IgD-negative memory B cell (primary cell): Measurements from ENCODE around the gene FGF11. TPM values are rescaled to one million over a fixed set of nuclear protein-coding genes. Genes with fewer than 3 reads are reported as not detected.

ENCODE experiments used
- H3K27ac Mint-ChIP-seq, 3 donors: one replicate each; pipeline ENCODE4 v1.8.0; 2020 to 2022; ENCODE audit warnings: mild to moderate bottlenecking in 3 of 3, mixed read lengths in 3 of 3, moderate library complexity in 1 of 3
- H3K27me3 Mint-ChIP-seq: one replicate; pipeline ENCODE4 v1.8.0; 2021; ENCODE audit warnings: mixed read lengths
- H3K36me3 Mint-ChIP-seq: one replicate; pipeline ENCODE4 v1.8.0; 2020; ENCODE audit warnings: mild to moderate bottlenecking, mixed read lengths
- H3K4me1 Mint-ChIP-seq, 3 donors: one replicate each; pipeline ENCODE4 v1.8.0; 2020 to 2022; ENCODE audit warnings: mixed read lengths in 3 of 3, mild to moderate bottlenecking in 1 of 3
- H3K4me3 Mint-ChIP-seq, 4 donors: one replicate each; pipeline ENCODE4 v1.8.0; 2020 to 2022; ENCODE audit warnings: mild to moderate bottlenecking in 4 of 4, mixed read lengths in 4 of 4, moderate library complexity in 3 of 4
- H3K9me3 Mint-ChIP-seq, 3 donors: one replicate each; pipeline ENCODE4 v1.8.0; 2020 to 2021; ENCODE audit warnings: mixed read lengths in 3 of 3, mild to moderate bottlenecking in 1 of 3
- polyA plus RNA-seq: library from polyadenylated mRNA; unstranded; fragments of 300-500 nt; fragmentation: Illumina TruSeq; gene quantifications from one replicate; pipeline ENCODE4 v1.2.3, GENCODE V29; 2021

The FGF11 gene
- polyA plus RNA-seq, 1 donor from 2014 or later, result not detected

DNA sequence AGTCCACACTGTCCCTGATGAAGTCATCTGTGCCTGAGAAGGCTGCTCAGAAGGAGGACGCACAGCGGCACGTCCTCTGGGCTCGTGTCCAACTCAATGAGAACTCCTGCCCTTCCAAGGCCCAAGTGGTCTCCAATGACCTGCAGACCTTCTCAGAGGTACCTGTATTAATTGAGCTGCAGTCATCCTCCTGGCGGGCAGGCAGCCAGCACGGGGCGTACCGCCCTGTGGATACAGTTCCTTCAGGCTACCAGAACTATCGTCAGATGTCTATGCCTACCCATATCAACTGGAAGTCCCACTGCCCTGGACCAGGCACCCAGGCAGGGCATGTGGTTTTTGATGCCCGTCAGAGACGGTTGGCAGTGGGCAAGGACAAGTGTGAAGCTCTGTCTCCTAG, 7.0 kb upstream of the FGF11 start:
- Mint-ChIP-seq H3K27me3 (no peaks in the 10 kb centered on the region), H3K4me1 (peaks cover 0 to 11% (median 9%) of the 10 kb centered on the region in 3 donors), H3K9me3 (no peaks in the 10 kb centered on the region), H3K4me3 (peak overlapping the region in 1 of 4 donors; percentile 62), H3K36me3 (no peaks in the 10 kb centered on the region), H3K27ac (no peak overlapping the region)

DNA sequence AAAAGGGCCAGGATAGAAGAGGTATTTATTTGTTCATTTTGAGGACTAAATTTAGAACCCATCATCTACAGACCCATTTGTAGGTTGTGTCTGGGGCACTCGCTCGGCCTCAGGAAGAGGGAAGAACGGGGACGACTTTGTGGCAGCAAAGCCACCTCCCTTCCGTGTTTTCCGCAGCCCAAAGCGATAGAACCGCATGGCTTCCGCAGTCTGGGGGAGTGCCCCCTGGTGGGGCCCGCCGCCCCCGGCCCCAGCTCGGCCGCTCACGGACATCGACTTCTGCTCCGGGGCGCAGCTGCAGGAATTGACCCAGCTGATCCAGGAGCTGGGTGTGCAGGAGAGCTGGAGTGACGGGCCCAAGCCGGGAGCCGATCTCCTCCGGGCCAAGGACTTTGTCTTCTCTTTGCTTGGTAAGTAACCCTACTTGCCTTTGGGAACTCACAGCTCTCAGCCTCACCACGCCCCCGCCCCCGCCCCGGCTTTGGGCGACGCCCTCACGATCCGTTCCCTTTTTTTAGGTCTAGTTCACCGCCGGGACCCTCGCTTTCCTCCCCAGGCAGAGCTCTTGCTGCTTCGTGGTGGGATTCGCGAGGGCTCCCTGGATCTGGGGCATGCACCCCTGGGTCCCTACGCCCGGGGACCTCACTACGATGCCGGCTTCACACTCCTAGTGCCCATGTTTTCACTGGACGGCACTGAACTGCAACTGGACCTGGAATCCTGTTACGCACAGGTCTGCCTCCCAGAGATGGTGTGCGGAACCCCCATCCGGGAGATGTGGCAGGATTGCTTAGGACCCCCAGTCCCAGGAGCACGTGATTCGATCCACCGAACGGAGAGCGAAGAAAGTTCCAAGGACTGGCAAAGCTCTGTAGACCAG, 3.4 kb upstream of the FGF11 start:
- H3K27me3 Mint-ChIP-seq, result peaks cover 25% of the 10 kb centered on the region
- H3K4me1 Mint-ChIP-seq, result peaks cover 18 to 30% (median 21%) of the 10 kb centered on the region in 3 donors
- H3K36me3 Mint-ChIP-seq, result peaks cover 4% of the 10 kb centered on the region
- H3K9me3 Mint-ChIP-seq, result no peaks in the 10 kb centered on the region
- peak overlapping the region; percentile 88 to 95 (median 94) for H3K4me3 Mint-ChIP-seq
- peak overlapping the region; percentile 84 to 98 (median 93) for H3K27ac Mint-ChIP-seq

DNA sequence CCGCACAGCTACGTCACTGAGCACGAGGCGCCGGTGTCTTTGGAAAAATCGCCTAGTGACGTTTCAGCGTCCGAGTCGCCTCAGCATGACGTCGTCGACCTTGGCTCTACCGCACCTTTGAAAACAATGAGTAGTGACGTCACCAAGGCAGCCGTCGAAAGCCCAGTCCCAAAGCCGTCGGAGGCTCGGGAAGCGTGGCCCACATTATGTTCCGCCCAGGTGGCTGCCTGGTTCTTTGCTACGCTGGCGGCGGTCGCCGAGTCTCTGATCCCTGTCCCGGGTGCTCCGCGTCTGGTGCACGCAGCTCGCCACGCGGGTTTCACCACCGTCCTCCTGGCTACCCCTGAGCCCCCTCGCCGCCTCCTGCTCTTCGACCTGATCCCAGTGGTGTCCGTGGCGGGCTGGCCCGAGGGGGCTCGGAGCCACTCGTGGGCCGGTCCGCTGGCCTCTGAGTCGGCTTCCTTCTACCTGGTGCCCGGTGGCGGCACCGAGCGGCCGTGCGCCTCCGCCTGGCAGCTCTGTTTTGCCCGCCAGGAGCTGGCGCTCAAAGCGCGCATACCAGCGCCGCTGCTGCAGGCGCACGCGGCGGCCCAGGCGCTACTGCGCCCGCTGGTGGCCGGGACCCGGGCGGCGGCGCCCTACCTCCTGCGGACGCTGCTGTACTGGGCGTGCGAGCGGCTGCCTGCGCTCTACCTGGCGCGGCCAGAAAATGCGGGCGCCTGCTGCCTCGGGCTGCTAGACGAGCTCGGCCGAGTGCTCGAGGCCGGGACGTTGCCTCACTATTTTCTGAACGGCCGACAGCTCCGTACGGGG, 2.5 kb upstream of the FGF11 start:
- peaks cover 29% of the 10 kb centered on the region for H3K27me3 Mint-ChIP-seq
- no peaks in the 10 kb centered on the region for H3K9me3 Mint-ChIP-seq
- H3K4me1 Mint-ChIP-seq, result peaks cover 18 to 30% (median 21%) of the 10 kb centered on the region in 3 donors
- peak overlapping the region; percentile 84 to 98 (median 93) for H3K27ac Mint-ChIP-seq
- peaks cover 4% of the 10 kb centered on the region for H3K36me3 Mint-ChIP-seq
- H3K4me3 Mint-ChIP-seq, result peak overlapping the region; percentile 88 to 95 (median 94)

DNA sequence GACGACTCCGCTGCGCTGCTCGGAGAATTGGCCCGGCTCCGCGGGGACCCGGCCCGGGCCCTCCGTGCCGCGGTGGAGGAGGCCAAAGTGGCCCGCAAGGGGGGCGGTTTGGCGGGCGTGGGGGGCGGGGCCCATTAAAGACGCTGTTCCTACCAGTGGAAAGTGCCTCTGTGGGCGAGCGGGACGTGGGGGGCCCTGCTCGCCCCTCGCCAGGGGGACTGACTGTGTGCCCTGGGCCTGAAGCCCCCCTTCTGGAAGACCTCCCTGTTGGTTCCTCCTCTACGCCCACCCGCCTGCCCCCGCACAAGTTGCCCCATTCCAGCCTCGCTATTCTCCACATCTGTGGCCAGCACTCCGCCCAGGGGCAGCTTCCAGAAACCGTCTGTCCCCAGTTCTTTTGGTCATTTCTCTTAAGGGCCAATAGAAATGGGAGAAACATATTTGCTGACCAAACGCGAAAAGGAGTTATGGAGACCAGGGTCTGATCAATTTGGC, 1.9 kb upstream of the FGF11 start:
- Mint-ChIP-seq H3K27ac (peak overlapping the region; percentile 35 to 72 (median 40)), H3K36me3 (peaks cover 4% of the 10 kb centered on the region), H3K27me3 (peaks cover 33% of the 10 kb centered on the region), H3K4me1 (peaks cover 18 to 30% (median 21%) of the 10 kb centered on the region in 3 donors), H3K4me3 (peak overlapping the region; percentile 45 to 93 (median 55)), H3K9me3 (no peaks in the 10 kb centered on the region)

DNA sequence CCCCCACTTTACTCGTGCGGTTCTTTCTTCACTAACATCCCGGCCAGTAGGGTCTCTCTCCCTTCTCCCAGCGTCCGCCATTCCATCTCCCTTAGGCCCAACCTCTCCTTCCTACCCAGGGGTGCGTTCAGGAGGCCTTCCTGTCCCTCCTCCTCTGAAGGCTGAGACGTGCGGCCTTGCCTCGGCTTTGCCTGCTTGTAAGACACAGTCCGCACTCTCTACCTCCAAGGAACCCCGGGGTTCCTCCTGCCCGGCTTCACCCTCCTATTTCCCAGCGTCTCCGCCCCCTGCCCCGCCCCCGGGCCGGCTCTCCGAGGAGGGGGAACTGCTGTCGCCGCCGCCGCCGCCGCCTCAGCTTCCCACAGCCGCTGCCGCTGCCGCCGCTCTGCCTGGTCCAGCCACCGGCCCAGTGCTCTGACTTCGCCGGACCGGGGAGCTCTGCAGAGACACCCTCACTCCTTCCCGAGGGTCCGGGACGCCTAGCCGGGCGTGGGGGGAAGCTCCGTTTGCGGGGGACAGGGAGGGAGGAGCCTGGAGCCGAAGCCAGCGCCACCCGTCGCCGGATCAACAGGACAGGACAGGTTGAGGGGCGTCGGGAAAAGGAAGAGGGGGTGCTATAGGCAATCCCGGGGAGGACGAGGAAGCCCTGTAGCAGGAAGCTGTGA, 1.2 kb upstream of the FGF11 start:
- peak overlapping the region; percentile 55 to 93 (median 63) for H3K4me3 Mint-ChIP-seq
- peaks cover 4% of the 10 kb centered on the region for H3K36me3 Mint-ChIP-seq
- H3K27ac Mint-ChIP-seq, result peak overlapping the region; percentile 35 to 72 (median 40)
- peaks cover 38% of the 10 kb centered on the region for H3K27me3 Mint-ChIP-seq
- H3K4me1 Mint-ChIP-seq, result peaks cover 18 to 30% (median 21%) of the 10 kb centered on the region in 3 donors
- H3K9me3 Mint-ChIP-seq, result no peaks in the 10 kb centered on the region

DNA sequence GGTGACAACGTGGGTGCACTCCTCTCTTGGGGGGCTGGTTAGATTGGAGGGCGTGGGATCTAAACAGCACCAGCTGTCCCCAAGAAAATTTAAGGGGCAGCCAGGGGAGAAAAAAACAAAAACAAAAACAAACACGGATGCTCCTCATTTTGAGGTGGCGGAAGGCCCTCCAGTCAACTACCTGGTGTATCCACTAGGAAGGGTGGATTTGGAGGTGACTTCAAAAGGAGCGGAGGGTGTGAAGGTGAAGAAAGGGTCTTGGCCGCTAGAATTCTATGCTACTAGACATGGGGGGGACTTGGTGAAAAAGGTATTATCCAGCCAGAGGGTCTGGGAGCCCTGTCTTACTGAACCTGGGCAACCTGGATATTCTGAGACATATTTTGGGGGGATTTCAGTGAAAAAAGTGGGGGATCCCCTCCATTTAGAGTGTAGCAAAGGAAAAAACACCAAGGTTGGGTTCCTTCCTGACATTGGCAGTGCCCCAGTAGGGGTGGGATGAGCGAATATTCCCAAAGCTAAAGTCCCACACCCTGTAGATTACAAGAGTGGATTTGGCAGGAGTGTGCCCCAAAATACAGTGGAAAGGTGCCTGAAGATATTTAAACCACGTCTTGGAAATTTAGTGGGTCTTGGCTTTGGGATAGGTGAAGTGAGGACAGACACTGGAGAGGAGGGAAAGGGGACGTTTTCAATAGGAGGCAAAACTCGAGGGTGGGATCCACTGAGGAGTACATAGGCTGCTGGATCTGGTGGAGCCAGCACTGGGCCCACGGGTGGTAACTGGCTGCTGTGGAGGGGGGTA, 454 bp upstream of the FGF11 start:
- Mint-ChIP-seq H3K27ac (peak overlapping the region in 1 of 3 donors; percentile 72), H3K27me3 (peaks cover 43% of the 10 kb centered on the region), H3K9me3 (no peaks in the 10 kb centered on the region), H3K36me3 (peaks cover 4% of the 10 kb centered on the region), H3K4me3 (peak overlapping the region; percentile 10 to 93 (median 58)), H3K4me1 (peaks cover 21 to 30% (median 21%) of the 10 kb centered on the region in 3 donors)

DNA sequence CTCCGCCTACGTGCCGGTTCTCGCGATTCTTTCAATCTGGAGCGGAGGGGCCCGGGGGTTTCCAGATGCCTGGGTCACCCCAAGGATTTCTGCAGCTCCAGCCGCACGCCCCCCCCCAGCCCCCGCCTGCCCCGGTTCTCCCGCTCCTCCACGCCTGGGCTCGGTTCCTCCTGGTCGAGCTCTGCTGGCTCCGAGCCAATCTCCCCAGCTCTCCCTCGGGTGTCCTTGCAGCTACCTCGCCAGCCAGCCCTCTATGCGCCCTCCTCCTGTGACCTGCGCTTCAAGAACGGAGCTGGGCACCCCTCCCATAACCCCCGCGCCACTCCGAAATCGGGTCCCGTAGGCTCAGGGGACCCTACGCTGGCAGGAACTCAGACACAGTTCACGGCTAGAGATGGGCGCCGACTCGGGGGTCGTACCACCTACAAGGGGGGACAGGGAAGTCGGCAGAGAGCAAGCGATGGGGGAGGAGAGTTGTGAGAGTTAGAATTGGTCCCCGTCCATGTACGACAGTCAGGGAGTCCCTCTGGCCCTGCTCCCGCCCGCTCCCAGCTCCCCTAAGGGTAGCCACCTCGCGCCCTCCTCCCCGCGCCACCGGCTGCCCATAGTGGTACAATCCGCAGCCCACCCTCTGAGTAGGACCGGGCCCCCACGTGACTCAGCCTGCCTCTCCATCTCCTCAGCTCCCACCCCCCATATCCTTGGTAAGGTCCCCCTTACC, 961 bp downstream of the FGF11 start:
- peaks cover 4% of the 10 kb centered on the region for H3K36me3 Mint-ChIP-seq
- peak overlapping the region; percentile 41 to 88 (median 78) for H3K4me3 Mint-ChIP-seq
- peak overlapping the region in 2 of 3 donors; percentile 35 to 67 for H3K27ac Mint-ChIP-seq
- peaks cover 49% of the 10 kb centered on the region for H3K27me3 Mint-ChIP-seq
- H3K4me1 Mint-ChIP-seq, result peaks cover 18 to 27% (median 23%) of the 10 kb centered on the region in 3 donors
- no peaks in the 10 kb centered on the region for H3K9me3 Mint-ChIP-seq

DNA sequence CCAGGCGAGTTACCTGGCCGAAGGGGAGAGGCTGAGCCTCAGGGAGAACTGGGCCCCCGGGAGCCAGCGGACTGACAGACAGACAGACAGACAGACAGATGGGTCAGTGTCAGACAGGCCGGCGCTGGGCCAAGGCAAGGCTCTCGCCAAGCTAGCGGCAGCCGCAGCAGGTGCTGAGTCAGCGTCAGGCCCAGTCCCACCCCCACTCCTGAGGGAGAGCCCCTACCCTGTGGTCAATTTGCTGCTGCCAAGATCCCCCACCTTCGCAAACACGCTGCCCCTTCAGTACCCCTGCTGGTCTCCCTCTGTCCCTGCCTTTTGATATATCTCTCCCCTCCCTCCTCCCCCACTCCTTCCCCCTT, 1.5 kb downstream of the FGF11 start:
- Mint-ChIP-seq H3K4me1 (peaks cover 17 to 30% (median 28%) of the 10 kb centered on the region in 3 donors), H3K4me3 (peak overlapping the region in 1 of 4 donors; percentile 41)

DNA sequence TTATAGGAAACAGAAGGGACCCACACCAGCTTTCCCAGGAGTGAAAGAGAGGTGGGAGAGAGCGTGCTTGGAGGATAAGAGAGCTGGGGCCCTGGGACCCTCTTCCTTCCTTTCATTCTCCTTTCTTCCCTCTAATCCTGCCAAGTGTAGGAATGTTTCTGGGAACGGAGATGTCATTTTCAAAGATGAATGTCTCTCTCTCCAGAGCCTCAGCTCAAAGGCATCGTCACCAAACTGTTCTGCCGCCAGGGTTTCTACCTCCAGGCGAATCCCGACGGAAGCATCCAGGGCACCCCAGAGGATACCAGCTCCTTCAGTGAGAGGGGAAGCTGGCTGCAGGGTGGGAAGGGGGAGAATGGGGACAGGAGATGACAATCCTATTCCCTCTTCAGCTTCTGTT, 2.0 kb downstream of the FGF11 start:
- Mint-ChIP-seq H3K9me3 (peaks cover 0 to 2% (median 0%) of the 10 kb centered on the region in 3 donors), H3K4me3 (peak overlapping the region in 1 of 4 donors; percentile 10)

More for the DNA sequence above, 1.5 kb downstream of the FGF11 start:
- Mint-ChIP-seq H3K27ac (no peak overlapping the region), H3K9me3 (peaks cover 0 to 2% (median 0%) of the 10 kb centered on the region in 3 donors), H3K36me3 (peaks cover 5% of the 10 kb centered on the region), H3K27me3 (peaks cover 54% of the 10 kb centered on the region)

DNA sequence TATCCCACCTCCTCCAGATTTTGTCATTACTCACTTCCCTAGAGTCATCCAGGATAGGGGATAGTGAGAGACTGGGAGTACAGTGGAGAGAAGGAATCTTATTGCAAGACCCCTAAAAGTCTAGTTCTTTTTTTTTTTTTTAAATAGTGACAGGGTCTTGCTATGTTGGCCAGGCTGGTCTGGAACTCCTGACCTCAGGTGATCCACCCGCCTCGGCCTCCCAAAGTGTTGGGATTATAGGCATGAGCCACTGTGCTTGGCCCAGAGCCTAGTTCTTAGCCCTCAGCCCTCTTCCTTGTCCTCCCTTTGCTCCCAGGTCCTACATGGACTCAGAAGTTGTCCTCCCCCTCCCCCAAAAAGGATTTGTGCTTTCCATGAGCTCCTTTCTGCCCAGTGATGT, 2.8 kb downstream of the FGF11 start:
- Mint-ChIP-seq H3K9me3 (peaks cover 0 to 2% (median 1%) of the 10 kb centered on the region in 3 donors), H3K4me1 (peaks cover 20 to 32% (median 26%) of the 10 kb centered on the region in 3 donors), H3K36me3 (peaks cover 5% of the 10 kb centered on the region), H3K4me3 (peak overlapping the region in 1 of 4 donors; percentile 10), H3K27ac (peak overlapping the region in 1 of 3 donors; percentile 80), H3K27me3 (peaks cover 59% of the 10 kb centered on the region)

More for the DNA sequence above, 2.0 kb downstream of the FGF11 start:
- peak overlapping the region in 1 of 3 donors; percentile 80 for H3K27ac Mint-ChIP-seq
- H3K4me1 Mint-ChIP-seq, result peaks cover 19 to 32% (median 29%) of the 10 kb centered on the region in 3 donors
- H3K36me3 Mint-ChIP-seq, result peaks cover 5% of the 10 kb centered on the region
- H3K27me3 Mint-ChIP-seq, result peaks cover 57% of the 10 kb centered on the region

DNA sequence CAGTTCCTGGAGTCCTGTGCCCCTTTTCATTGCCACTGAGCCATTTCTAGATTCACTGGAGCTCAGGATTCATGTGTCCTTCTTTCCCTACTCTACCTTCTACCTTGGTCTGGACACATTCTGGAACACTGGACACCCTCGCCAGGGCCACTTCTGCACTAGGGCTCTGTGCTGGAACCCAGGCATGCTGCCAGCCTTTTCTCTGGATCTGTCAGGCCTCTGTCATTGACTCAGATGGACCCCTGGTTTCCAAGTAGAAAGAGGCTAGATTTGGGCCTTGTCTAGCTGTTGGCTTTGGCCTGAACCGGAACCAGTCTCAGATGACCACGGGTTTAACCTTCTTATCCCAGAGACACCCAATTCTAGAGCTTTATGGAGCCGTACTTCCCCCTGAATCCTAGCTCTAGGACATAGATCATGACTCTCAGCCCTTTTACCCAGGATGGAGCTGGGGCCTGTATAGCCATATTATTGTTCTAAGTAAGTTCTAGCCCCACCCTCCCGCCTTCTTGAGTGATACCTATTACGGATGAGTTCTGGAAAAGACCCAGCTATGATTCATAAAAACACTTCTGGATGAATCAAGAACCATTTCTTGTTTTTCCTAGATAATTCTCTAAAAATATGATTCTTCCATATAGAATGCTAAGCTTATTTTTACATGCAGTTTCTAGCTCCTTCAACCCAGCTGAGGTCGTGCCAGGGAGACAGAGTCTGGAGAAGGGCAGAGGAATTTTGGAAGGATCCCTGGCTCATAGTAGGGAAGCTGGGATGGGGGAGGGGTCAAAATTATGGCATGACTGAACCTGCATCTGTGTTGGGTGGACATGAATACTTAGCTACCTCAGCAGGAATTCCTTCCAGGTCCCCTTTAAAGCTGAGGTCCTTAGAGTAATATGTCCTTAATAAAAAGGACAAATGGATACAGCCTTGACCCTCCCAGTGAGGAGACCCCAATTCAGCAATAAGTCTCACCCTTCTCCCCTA, 4.5 kb downstream of the FGF11 start:
- H3K4me1 Mint-ChIP-seq, result peaks cover 12 to 23% (median 18%) of the 10 kb centered on the region in 3 donors
- no peak overlapping the region for H3K27ac Mint-ChIP-seq
- H3K4me3 Mint-ChIP-seq, result peak overlapping the region in 3 of 4 donors; percentile 5 to 72 (median 43)
- peaks cover 0 to 6% (median 1%) of the 10 kb centered on the region in 3 donors for H3K9me3 Mint-ChIP-seq
- peaks cover 4% of the 10 kb centered on the region for H3K36me3 Mint-ChIP-seq
- peaks cover 60% of the 10 kb centered on the region for H3K27me3 Mint-ChIP-seq
